HK-2 (cell line): Measurements from ENCODE around the gene ARHGDIA.
"Not testable (repeated sequence)": the region's sequence is repeated elsewhere in the genome, so short reads cannot be mapped to it uniquely, and the experiment has no call there.

Experiments
- DNase-seq: peaks from one replicate; pipeline ENCODE4 v3.0.0-alpha.2; 2018; ENCODE audit not compliant: unreplicated experiment

ARHGDIA gene

GRCh38 chr17:81843713-81844326 is 27.3 kb downstream of the ARHGDIA start:
- DNase-seq = no peak

- DNase-seq = no peak
Observed at GRCh38 chr17:81842725-81843504, 28.2 kb downstream of the ARHGDIA start.

- DNase-seq = no peak
Observed at GRCh38 chr17:81842378-81842724, 28.8 kb downstream of the ARHGDIA start.

GRCh38 chr17:81841866-81842265 is 29.3 kb downstream of the ARHGDIA start:
- DNase-seq = no peak

- DNase-seq = no peak
Observed at GRCh38 chr17:81840826-81841778, 30.0 kb downstream of the ARHGDIA start.

- not testable (repeated sequence) for DNase-seq
Observed at GRCh38 chr17:81840059-81840458, 31.1 kb downstream of the ARHGDIA start.

- DNase-seq = no peak
Observed at GRCh38 chr17:81839301-81839700, 31.8 kb downstream of the ARHGDIA start.

- no peak for DNase-seq
Observed at GRCh38 chr17:81838753-81839255, 32.3 kb downstream of the ARHGDIA start.

GRCh38 chr17:81837641-81838040 is 33.5 kb downstream of the ARHGDIA start:
- no peak for DNase-seq

- DNase-seq = no peak
Observed at GRCh38 chr17:81834831-81835267, 36.3 kb downstream of the ARHGDIA start, which contains the start of gene PPP1R27. Gene PPP1R27 (minus strand): TSS chr17:81835050. CDS start chr17:81834953, 97 bp downstream.

GRCh38 chr17:81833921-81834830 is 37.0 kb downstream of the ARHGDIA start:
- DNase-seq = no peak

GRCh38 chr17:81833160-81833920 is 37.8 kb downstream of the ARHGDIA start, which contains the start of gene MCRIP1:
Gene MCRIP1 (minus strand): TSS chr17:81833291. CDS start chr17:81824506, 8,785 bp downstream.
- peak; percentile 95 for DNase-seq

GRCh38 chr17:81832608-81833159 is 38.5 kb downstream of the ARHGDIA start:
- DNase-seq = no peak

- DNase-seq = no peak
Observed at GRCh38 chr17:81831957-81832607, 39.1 kb downstream of the ARHGDIA start.

GRCh38 chr17:81831563-81831956 is 39.6 kb downstream of the ARHGDIA start:
- DNase-seq = no peak

GRCh38 chr17:81829858-81830257 is 41.3 kb downstream of the ARHGDIA start:
- DNase-seq = no peak

- DNase-seq = no peak
Observed at GRCh38 chr17:81828656-81829055, 42.5 kb downstream of the ARHGDIA start.

- DNase-seq = no peak
Observed at GRCh38 chr17:81825841-81826466, 45.2 kb downstream of the ARHGDIA start.

- no peak for DNase-seq
Observed at GRCh38 chr17:81824595-81824994, 46.5 kb downstream of the ARHGDIA start.
